HG03565 (cell line): ENCODE measurements around the gene PLCB1.
A peak's percentile ranks its signal among the peaks of the same experiment; 100 is the strongest.
"Not testable (repeated sequence)": the region's sequence is repeated elsewhere in the genome, so short reads cannot be mapped to it uniquely, and the experiment has no call there.

Experiments used
- ATAC-seq: cut with Tn5 transposase; IDR thresholded peaks from one replicate; pipeline ENCODE4 v1.9.1; 2021; ENCODE audit warnings: mild to moderate bottlenecking, moderate library complexity; ENCODE audit not compliant: unreplicated experiment

PLCB1 gene

GRCh38 chr20:8578161-8578865 lies 446.2 kb downstream of the PLCB1 start:
- no peak for ATAC-seq

- ATAC-seq = no peak
These were observed 447.0 kb downstream of the PLCB1 start for GRCh38 chr20:8579035-8579434.

- no peak for ATAC-seq
These were observed 449.5 kb downstream of the PLCB1 start for GRCh38 chr20:8581446-8582183.

- no peak for ATAC-seq
These were observed 451.0 kb downstream of the PLCB1 start for GRCh38 chr20:8583012-8583565.

GRCh38 chr20:8583566-8584043 lies 451.5 kb downstream of the PLCB1 start:
- ATAC-seq = no peak

GRCh38 chr20:8587251-8587650 lies 455.2 kb downstream of the PLCB1 start:
- no peak for ATAC-seq

- ATAC-seq = peak; percentile 79
These were observed 455.7 kb downstream of the PLCB1 start for GRCh38 chr20:8587810-8588209.

GRCh38 chr20:8589956-8590355 lies 457.9 kb downstream of the PLCB1 start:
- ATAC-seq = no peak

GRCh38 chr20:8600910-8601541 lies 469.0 kb downstream of the PLCB1 start:
- not testable (repeated sequence) for ATAC-seq

- peak; percentile 88 for ATAC-seq
These were observed 469.5 kb downstream of the PLCB1 start for GRCh38 chr20:8601542-8601912.

GRCh38 chr20:8602389-8603116 lies 470.5 kb downstream of the PLCB1 start:
- ATAC-seq = peak; percentile 71

- no peak for ATAC-seq
These were observed 476.4 kb downstream of the PLCB1 start for GRCh38 chr20:8608470-8608869.

- no peak for ATAC-seq
These were observed 484.7 kb downstream of the PLCB1 start for GRCh38 chr20:8616792-8617191.

- ATAC-seq = no peak
These were observed 488.9 kb downstream of the PLCB1 start for GRCh38 chr20:8621001-8621400.

GRCh38 chr20:8624046-8624445 lies 492.0 kb downstream of the PLCB1 start:
- no peak for ATAC-seq

- ATAC-seq = no peak
These were observed 492.6 kb downstream of the PLCB1 start for GRCh38 chr20:8624616-8625015.

- ATAC-seq = no peak
These were observed 495.4 kb downstream of the PLCB1 start for GRCh38 chr20:8627340-8628004.

GRCh38 chr20:8631271-8631670 lies 499.2 kb downstream of the PLCB1 start:
- ATAC-seq = no peak

GRCh38 chr20:8633366-8633765 lies 501.3 kb downstream of the PLCB1 start:
- ATAC-seq = no peak

- ATAC-seq = no peak
These were observed 503.0 kb downstream of the PLCB1 start for GRCh38 chr20:8635048-8635572.
